ENCODE data around the gene ACTA2.
"Not testable (repeated sequence)": the region's sequence is repeated elsewhere in the genome, so short reads cannot be mapped to it uniquely, and the experiment has no call there.

The ACTA2 gene

GRCh38 chr10:88949051-88949450, 3.5 kb downstream of the ACTA2 start:
- DNase-seq, result no peak

- no peak for DNase-seq
These were observed 5.5 kb downstream of the ACTA2 start for GRCh38 chr10:88946965-88947590.

- no peak for DNase-seq
These were observed 6.4 kb downstream of the ACTA2 start for GRCh38 chr10:88946200-88946599.

- DNase-seq, result peak; percentile 72
These were observed 7.8 kb downstream of the ACTA2 start for GRCh38 chr10:88944813-88945212.

GRCh38 chr10:88943778-88944177, 8.8 kb downstream of the ACTA2 start:
- DNase-seq, result no peak

GRCh38 chr10:88941026-88941425, 11.5 kb downstream of the ACTA2 start:
- DNase-seq, result no peak

GRCh38 chr10:88938938-88939337, 13.6 kb downstream of the ACTA2 start:
- no peak for DNase-seq

- no peak for DNase-seq
These were observed 14.5 kb downstream of the ACTA2 start for GRCh38 chr10:88938039-88938438.

GRCh38 chr10:88936656-88937055, 15.9 kb downstream of the ACTA2 start:
- no peak for DNase-seq

- peak; percentile 47 for DNase-seq
These were observed 17.5 kb downstream of the ACTA2 start for GRCh38 chr10:88934900-88935672.

- no peak for DNase-seq
These were observed 19.0 kb downstream of the ACTA2 start for GRCh38 chr10:88933564-88933963.

GRCh38 chr10:88932539-88933256, 19.9 kb downstream of the ACTA2 start:
- DNase-seq, result peak; percentile 65

GRCh38 chr10:88932029-88932428, 20.5 kb downstream of the ACTA2 start:
- DNase-seq, result not testable (repeated sequence)

GRCh38 chr10:88931548-88931947, 21.0 kb downstream of the ACTA2 start:
- no peak for DNase-seq

GRCh38 chr10:88928254-88928653, 24.3 kb downstream of the ACTA2 start:
- DNase-seq, result no peak

GRCh38 chr10:88927416-88927690, 25.2 kb downstream of the ACTA2 start:
- DNase-seq, result no peak

- DNase-seq, result peak; percentile 89
These were observed 25.8 kb downstream of the ACTA2 start for GRCh38 chr10:88926566-88927415.

- DNase-seq, result no peak
These were observed 29.1 kb downstream of the ACTA2 start for GRCh38 chr10:88923520-88923919.

GRCh38 chr10:88922041-88922440, 30.5 kb downstream of the ACTA2 start:
- no peak for DNase-seq

- no peak for DNase-seq
These were observed 31.5 kb downstream of the ACTA2 start for GRCh38 chr10:88920986-88921593.

GRCh38 chr10:88920198-88920597, 32.4 kb downstream of the ACTA2 start:
- no peak for DNase-seq

GRCh38 chr10:88919041-88919440, 33.5 kb downstream of the ACTA2 start:
- no peak for DNase-seq

Data from MV-4-11 (cell line).